ENCODE data around the gene SRRM3.

SRRM3 gene

DNA sequence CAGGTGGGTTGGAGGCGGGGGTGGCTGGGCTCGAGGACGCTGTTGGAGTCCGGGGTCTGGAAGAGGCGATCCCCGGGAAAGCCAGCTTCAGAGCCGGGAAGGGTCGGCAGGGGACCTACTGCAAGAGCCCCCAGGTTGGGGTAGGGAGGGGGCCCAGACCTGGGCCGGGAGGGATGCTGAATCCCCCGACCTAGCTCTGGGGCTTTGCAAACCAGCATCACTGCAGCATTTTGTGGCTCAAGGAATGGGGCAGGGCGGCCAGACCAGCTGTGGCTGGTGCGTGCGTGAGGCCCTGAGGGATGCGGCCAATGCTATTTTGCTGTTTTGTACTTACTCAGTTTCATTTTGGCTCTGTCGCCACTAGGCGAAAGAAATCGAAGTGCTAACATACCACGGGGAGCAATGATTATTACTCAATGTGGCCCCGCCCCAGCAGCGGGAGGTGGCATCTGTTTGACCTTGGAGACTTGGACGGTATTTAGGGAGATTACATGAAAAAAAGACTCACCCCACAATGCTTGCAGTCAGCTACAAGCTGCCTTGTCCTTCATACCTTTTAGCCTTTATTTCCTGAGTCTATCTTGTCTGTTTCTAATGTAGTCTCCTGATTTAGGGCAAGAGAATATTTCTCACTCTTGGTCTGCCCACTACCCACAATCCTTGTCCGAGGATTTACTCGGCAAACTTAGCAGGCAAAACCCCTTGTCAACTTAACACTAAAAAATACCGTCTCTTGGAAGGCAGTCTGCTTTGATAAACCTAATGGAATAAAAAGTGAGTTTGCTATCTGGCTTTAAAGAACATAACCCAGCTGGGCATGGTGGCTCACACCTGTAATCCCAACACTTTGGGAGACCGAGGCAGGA lies 117.0 kb downstream of the SRRM3 start:
- Histone ChIP-seq H3K4me3 (ENCODE audit: low read length) (peak overlapping the region; percentile 76), H3K27me3 (ENCODE audit: control insufficient read depth, insufficient read depth, low read length) (no peaks in the 10 kb centered on the region), H3K9me3 (ENCODE audit: control insufficient read depth, low read length) (no peaks in the 10 kb centered on the region), H3K36me3 (ENCODE audit: control insufficient read depth, insufficient read depth, low read length) (no peaks in the 10 kb centered on the region), H3K4me1 (ENCODE audit: control insufficient read depth, insufficient read depth, low read length) (peaks cover 17% of the 10 kb centered on the region), H3K9ac (ENCODE audit: low read length) (peak overlapping the region; percentile 86)

DNA sequence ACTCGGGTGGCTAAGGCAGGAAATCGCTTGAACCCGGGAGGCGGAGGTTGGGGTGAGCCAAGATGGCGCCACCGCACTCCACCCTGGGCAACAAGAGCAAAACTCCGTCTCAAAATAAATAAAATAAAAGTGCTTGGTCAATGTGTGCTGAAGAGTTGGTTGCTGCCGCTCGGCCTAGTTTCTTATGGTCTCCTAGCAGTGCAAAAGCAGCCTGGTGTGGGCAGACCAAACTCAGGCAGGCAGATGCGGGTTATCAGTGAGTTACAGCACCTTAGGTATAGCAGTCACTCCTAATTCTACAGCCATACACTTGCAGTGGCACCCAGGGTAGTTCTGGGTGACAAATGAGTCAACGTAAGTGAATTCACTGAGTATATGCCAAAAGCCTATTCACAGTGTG lies 123.4 kb downstream of the SRRM3 start:
- Histone ChIP-seq H3K27me3 (ENCODE audit: control insufficient read depth, insufficient read depth, low read length) (no peaks in the 10 kb centered on the region), H3K9me3 (ENCODE audit: control insufficient read depth, low read length) (no peaks in the 10 kb centered on the region), H3K36me3 (ENCODE audit: control insufficient read depth, insufficient read depth, low read length) (peaks cover 15% of the 10 kb centered on the region), H3K9ac (ENCODE audit: low read length) (no peak overlapping the region), H3K4me3 (ENCODE audit: low read length) (no peak overlapping the region), H3K4me1 (ENCODE audit: control insufficient read depth, insufficient read depth, low read length) (peaks cover 4% of the 10 kb centered on the region)

DNA sequence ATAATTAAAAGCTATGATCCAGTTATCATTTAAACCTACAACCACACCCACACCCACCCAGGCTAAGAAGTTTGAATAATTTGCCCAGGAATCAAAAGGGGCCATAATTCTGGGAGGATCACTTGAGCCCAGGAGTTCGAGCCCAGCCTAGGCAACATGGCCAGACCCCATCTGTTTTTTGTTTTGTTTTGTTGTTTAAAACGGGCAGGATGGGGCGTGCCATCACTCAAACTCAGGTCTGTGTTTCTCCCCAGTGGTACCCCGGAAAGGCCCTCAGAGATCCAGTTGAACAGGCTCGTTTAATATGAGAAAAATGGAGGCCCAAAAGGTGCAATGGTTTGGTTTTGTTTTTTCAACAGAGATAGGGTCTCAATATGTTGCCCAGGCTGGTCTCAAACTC lies 124.1 kb downstream of the SRRM3 start:
- Histone ChIP-seq H3K9me3 (ENCODE audit: control insufficient read depth, low read length) (no peaks in the 10 kb centered on the region), H3K9ac (ENCODE audit: low read length) (no peak overlapping the region), H3K4me3 (ENCODE audit: low read length) (no peak overlapping the region), H3K36me3 (ENCODE audit: control insufficient read depth, insufficient read depth, low read length) (peaks cover 15% of the 10 kb centered on the region), H3K27me3 (ENCODE audit: control insufficient read depth, insufficient read depth, low read length) (no peaks in the 10 kb centered on the region), H3K4me1 (ENCODE audit: control insufficient read depth, insufficient read depth, low read length) (peaks cover 4% of the 10 kb centered on the region)

DNA sequence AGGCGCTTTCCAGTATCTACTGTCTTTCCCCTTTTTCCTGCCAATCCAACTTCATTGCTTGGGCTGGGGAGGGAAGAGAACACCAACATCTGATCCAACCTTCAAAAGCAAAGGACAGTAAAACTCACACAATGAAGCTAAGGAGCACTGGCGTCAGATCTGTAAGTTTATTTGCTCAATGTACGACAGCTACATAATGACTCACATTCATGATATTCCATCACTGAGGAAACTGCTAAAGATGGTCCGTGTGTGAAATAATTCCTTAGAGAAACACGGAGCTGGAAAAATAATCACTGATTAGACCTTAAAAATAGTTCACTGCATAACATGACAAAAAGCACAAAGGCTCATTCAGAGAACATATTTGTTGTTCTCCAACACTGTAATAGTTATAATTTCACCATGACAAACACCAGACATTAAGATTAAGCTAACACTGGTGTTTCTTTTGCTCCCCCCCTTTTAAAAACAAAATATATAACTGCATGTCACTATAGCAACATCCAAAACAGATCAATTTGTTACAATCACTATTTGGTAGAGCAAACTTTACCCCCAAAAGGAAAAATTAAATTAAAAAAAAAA lies 125.0 kb downstream of the SRRM3 start:
- Histone ChIP-seq H3K9me3 (ENCODE audit: control insufficient read depth, low read length) (no peaks in the 10 kb centered on the region), H3K9ac (ENCODE audit: low read length) (no peak overlapping the region), H3K27me3 (ENCODE audit: control insufficient read depth, insufficient read depth, low read length) (no peaks in the 10 kb centered on the region), H3K4me1 (ENCODE audit: control insufficient read depth, insufficient read depth, low read length) (peaks cover 4% of the 10 kb centered on the region), H3K36me3 (ENCODE audit: control insufficient read depth, insufficient read depth, low read length) (peaks cover 15% of the 10 kb centered on the region), H3K4me3 (ENCODE audit: low read length) (no peak overlapping the region)

DNA sequence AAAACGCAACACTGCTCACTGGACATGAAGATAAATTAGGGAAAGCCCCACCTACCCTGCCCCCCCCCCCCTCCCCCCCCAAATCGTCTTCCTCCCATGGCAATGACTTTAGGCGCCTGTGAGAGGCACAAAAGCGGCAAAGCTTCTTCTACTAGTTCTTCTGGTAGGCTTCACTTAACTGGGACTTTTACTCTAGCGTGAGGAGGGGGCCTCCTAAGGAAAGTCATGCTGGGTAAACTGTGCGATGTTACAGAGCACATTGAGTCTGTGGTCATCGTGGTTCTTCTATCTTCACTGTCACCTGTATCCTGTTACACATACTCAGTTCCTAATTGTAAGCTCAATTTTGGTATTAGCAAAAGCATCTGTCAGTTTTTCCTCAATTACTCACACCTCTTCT lies 125.9 kb downstream of the SRRM3 start:
- Histone ChIP-seq H3K9ac (ENCODE audit: low read length) (no peak overlapping the region), H3K4me1 (ENCODE audit: control insufficient read depth, insufficient read depth, low read length) (peaks cover 4% of the 10 kb centered on the region), H3K27me3 (ENCODE audit: control insufficient read depth, insufficient read depth, low read length) (no peaks in the 10 kb centered on the region), H3K4me3 (ENCODE audit: low read length) (no peak overlapping the region), H3K36me3 (ENCODE audit: control insufficient read depth, insufficient read depth, low read length) (peaks cover 15% of the 10 kb centered on the region), H3K9me3 (ENCODE audit: control insufficient read depth, low read length) (no peaks in the 10 kb centered on the region)

DNA sequence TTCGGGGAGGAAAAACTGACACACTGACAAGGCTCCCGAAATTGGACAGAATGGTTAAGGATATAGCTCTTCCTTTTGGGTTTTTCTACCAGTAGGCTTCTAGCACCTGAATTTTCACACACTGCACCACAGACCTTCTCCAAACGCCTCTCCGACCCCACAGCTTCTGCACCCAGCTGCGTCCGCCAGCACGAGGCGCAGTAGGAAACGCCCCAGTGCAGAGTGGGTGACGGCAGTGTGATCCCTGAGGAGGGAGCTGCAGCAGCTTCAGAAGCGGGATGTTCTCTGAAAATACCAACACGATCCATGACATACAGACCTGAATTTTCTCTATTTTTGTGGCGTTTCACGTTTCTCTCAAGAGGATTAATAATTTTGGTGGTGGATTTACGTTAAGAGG lies 126.7 kb downstream of the SRRM3 start:
- H3K27me3 ChIP-seq (ENCODE audit: control insufficient read depth, insufficient read depth, low read length), result no peaks in the 10 kb centered on the region
- H3K4me1 ChIP-seq (ENCODE audit: control insufficient read depth, insufficient read depth, low read length), result peaks cover 5% of the 10 kb centered on the region
- no peak overlapping the region for H3K4me3 ChIP-seq (ENCODE audit: low read length)
- H3K9me3 ChIP-seq (ENCODE audit: control insufficient read depth, low read length), result no peaks in the 10 kb centered on the region
- H3K9ac ChIP-seq (ENCODE audit: low read length), result no peak overlapping the region
- H3K36me3 ChIP-seq (ENCODE audit: control insufficient read depth, insufficient read depth, low read length), result peaks cover 15% of the 10 kb centered on the region

DNA sequence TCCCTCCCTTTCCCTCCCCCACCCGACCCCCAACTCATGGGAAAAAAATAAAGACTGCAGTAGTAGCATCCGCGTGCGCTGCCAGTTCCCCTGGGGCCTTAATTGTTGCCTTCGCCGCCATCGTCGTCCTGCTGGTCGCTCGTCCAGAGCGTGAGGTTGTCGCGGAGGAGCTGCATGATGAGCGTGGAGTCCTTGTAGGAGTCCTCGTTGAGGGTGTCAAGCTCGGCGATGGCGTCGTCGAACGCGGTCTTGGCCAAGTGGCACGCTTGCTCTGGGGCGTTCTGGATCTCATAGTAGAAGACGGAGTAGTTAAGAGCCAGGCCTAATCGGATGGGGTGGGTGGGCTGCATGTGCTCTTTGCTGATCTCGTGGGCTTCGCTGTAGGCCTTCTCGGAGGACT lies 127.8 kb downstream of the SRRM3 start:
- Histone ChIP-seq H3K27me3 (ENCODE audit: control insufficient read depth, insufficient read depth, low read length) (no peaks in the 10 kb centered on the region), H3K9ac (ENCODE audit: low read length) (no peak overlapping the region), H3K4me3 (ENCODE audit: low read length) (no peak overlapping the region), H3K4me1 (ENCODE audit: control insufficient read depth, insufficient read depth, low read length) (peaks cover 16% of the 10 kb centered on the region), H3K36me3 (ENCODE audit: control insufficient read depth, insufficient read depth, low read length) (peaks cover 15% of the 10 kb centered on the region), H3K9me3 (ENCODE audit: control insufficient read depth, low read length) (no peaks in the 10 kb centered on the region)

DNA sequence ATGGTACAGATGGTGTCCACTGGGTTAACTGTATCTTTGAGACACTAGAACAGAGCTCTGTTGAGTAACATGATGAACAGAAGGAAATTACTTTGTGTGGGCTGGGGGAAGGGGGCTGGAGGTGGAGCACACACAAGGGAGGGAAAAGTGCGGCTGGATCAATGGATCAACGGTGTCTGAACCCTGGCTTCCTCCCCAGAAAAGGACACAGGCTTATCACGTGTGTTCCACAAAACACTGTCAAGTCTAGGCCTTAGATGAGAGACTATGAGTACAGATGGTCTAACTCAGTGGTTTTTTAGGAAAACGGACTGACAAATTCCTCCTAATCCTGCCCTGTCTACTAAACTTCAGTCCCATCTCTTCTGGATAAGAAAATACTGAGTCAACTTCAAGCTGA lies 128.6 kb downstream of the SRRM3 start:
- H3K9ac ChIP-seq (ENCODE audit: low read length), result no peak overlapping the region
- no peaks in the 10 kb centered on the region for H3K9me3 ChIP-seq (ENCODE audit: control insufficient read depth, low read length)
- no peaks in the 10 kb centered on the region for H3K27me3 ChIP-seq (ENCODE audit: control insufficient read depth, insufficient read depth, low read length)
- peaks cover 15% of the 10 kb centered on the region for H3K36me3 ChIP-seq (ENCODE audit: control insufficient read depth, insufficient read depth, low read length)
- H3K4me3 ChIP-seq (ENCODE audit: low read length), result no peak overlapping the region
- peaks cover 16% of the 10 kb centered on the region for H3K4me1 ChIP-seq (ENCODE audit: control insufficient read depth, insufficient read depth, low read length)

DNA sequence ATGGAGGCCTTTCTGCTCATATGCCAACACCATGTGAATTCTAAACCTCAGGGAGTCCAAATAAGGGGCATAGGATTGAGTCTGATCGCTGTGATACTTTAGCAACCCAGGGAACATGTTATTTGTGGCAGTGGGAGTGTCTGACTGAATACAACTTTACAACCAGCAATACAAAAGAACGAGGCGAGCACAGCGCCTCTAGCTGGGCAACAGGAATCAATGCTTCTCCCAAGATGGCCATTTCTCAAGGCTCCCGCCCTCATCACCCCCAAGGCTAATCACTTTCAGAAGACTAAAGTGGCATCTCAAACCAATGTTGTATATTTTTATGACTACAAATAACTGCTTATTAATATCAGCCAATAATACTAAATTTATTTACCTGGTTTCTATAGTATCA lies 129.0 kb downstream of the SRRM3 start:
- peaks cover 16% of the 10 kb centered on the region for H3K4me1 ChIP-seq (ENCODE audit: control insufficient read depth, insufficient read depth, low read length)
- no peak overlapping the region for H3K9ac ChIP-seq (ENCODE audit: low read length)
- peaks cover 15% of the 10 kb centered on the region for H3K36me3 ChIP-seq (ENCODE audit: control insufficient read depth, insufficient read depth, low read length)

DNA sequence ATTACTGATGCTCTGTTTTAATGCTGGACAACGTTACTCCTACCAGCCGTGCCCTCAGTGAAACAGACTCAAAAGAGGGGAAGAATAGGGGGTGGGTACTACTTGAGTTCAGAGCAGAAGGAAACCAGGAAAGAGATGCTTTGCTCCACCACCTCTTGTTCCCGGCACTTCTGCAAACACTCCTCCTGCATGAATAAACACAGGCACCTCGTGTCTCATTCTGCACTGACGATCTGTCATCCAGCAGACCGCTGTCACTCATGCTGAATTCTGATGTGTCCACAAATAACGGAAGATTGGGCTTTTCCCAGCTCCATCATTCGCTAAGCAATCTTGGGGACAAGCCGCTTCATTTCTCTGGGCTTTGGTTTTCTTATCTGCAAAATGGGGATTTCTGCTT lies 130.4 kb downstream of the SRRM3 start:
- Histone ChIP-seq H3K9ac (ENCODE audit: low read length) (no peak overlapping the region), H3K4me1 (ENCODE audit: control insufficient read depth, insufficient read depth, low read length) (peaks cover 12% of the 10 kb centered on the region), H3K4me3 (ENCODE audit: low read length) (no peak overlapping the region), H3K27me3 (ENCODE audit: control insufficient read depth, insufficient read depth, low read length) (no peaks in the 10 kb centered on the region), H3K9me3 (ENCODE audit: control insufficient read depth, low read length) (no peaks in the 10 kb centered on the region), H3K36me3 (ENCODE audit: control insufficient read depth, insufficient read depth, low read length) (peaks cover 15% of the 10 kb centered on the region)

More for the DNA sequence above, 129.0 kb downstream of the SRRM3 start:
- Histone ChIP-seq H3K4me3 (ENCODE audit: low read length) (no peak overlapping the region), H3K9me3 (ENCODE audit: control insufficient read depth, low read length) (no peaks in the 10 kb centered on the region), H3K27me3 (ENCODE audit: control insufficient read depth, insufficient read depth, low read length) (no peaks in the 10 kb centered on the region)

DNA sequence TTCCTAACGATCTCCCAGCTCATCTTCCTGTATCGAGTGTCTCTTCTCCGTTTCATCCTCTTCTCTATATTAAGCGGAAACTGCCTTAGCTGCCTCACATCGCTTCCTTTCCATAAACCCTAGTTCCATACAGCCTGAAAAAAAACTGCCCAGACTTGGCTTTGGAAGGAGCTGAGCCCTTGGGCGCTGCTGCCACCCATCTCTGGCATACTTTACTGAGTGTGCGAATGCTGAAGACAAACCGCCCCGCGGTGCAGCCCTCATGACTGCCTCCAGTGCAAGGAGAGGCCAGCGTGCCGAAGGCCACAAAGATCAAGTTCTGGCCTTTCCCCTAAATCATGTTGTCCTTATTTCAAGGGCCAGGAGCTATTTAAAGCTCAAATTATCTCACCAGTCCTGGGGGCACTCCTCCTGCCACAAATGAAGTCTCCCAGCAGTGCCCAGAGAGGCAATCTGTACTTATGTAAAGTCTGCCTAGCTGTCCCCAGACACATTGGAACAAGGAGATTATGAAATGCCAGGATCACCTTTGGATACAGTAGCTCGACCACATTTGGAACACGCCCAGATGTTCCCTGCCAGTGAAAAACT lies 131.9 kb downstream of the SRRM3 start:
- Histone ChIP-seq H3K9ac (ENCODE audit: low read length) (no peak overlapping the region), H3K4me1 (ENCODE audit: control insufficient read depth, insufficient read depth, low read length) (peaks cover 12% of the 10 kb centered on the region), H3K36me3 (ENCODE audit: control insufficient read depth, insufficient read depth, low read length) (peaks cover 14% of the 10 kb centered on the region), H3K4me3 (ENCODE audit: low read length) (no peak overlapping the region), H3K9me3 (ENCODE audit: control insufficient read depth, low read length) (no peaks in the 10 kb centered on the region), H3K27me3 (ENCODE audit: control insufficient read depth, insufficient read depth, low read length) (no peaks in the 10 kb centered on the region)

DNA sequence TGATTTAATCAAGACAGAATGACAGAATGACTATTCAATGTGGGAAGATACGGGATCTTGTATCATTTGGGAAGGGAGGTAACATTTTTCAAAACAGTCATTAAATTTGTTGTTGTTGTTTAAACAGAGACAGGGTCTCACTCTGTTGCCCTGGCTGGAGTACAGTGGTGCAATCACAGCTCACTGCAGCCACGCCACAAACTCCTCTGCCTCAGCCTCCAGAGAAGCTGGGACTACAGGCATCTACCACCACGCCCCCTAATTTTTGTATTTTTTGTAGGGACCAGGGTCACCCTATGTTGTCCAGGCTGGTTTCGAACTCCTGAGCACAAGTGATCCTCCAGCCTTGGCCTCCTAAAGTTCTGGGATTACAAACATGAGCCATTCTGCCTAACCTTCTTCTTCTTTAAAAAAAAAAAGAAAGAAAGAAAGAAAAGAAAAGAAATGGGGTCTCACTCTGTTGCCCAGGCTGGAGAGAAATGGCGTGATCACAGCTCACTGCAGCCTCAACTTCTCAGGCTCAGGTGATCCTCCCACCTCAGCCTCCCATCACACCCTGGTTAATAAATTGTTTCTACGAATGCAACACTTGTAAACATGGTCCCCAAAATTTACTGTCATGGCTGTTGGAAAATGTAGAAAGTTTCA lies 132.7 kb downstream of the SRRM3 start:
- Histone ChIP-seq H3K27me3 (ENCODE audit: control insufficient read depth, insufficient read depth, low read length) (no peaks in the 10 kb centered on the region), H3K9ac (ENCODE audit: low read length) (no peak overlapping the region), H3K4me1 (ENCODE audit: control insufficient read depth, insufficient read depth, low read length) (peaks cover 12% of the 10 kb centered on the region), H3K36me3 (ENCODE audit: control insufficient read depth, insufficient read depth, low read length) (peaks cover 7% of the 10 kb centered on the region), H3K9me3 (ENCODE audit: control insufficient read depth, low read length) (no peaks in the 10 kb centered on the region), H3K4me3 (ENCODE audit: low read length) (no peak overlapping the region)

Measured in mucosa of stomach (tissue), 1 donor.